Kidney epithelial cell (primary cell): ENCODE results near the gene PRLR. TPM values are rescaled to one million over a fixed set of nuclear protein-coding genes. Genes with fewer than 3 reads are reported as not detected.

ENCODE experiments used
- DNase-seq: peaks from one replicate; pipeline ENCODE4 v3.0.0-alpha.2; 2010; ENCODE audit warnings: low read depth
- H3K27me3 ChIP-seq: 2 replicates; pipeline ENCODE4 v1.6.0; 2011; ENCODE audit warnings: low read length; ENCODE audit not compliant: control insufficient read depth, insufficient read depth
- H3K36me3 ChIP-seq: 2 replicates; pipeline ENCODE4 v1.5.1; 2011; ENCODE audit warnings: low read length; ENCODE audit not compliant: control insufficient read depth, insufficient read depth
- H3K4me3 ChIP-seq: 2 replicates; pipeline ENCODE4 v1.5.1; 2011; ENCODE audit warnings: low read depth, mild to moderate bottlenecking, control low read depth, low read length
- CTCF ChIP-seq: IDR thresholded peaks from 2 replicates; pipeline ENCODE4 v1.5.1; 2011; ENCODE audit warnings: mild to moderate bottlenecking, moderate library complexity, low read length, control low read depth, inconsistent platforms; ENCODE audit not compliant: insufficient read depth, poor library complexity, severe bottlenecking
- total RNA-seq: library from RNA; depleted of rRNA; stranded (reverse); fragments of >200 nt; gene quantifications from 2 replicates; pipeline ENCODE4 v1.2.3, GENCODE V29; 2015

Gene PRLR
- total RNA-seq, 1 donor from 2014 or later: 3.8 TPM

DNA sequence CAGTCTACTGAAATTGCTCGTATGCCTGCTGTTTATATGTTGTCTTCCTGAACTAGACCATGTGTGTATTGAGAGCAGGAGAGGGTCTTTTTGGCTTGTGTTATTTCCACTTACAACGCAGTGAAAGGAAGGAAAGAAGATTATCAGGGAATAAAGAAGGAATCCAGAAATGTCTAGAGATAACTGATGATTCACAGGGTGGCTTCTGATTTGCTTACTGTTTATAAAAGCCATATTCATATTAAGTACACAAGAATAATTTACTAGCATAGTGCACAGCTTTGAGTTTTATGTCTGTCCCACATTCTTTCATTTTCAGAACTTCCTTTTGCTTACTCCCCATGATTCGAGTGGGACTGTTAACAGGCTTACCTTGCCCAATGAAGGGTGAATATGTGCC, 72.1 kb downstream of the PRLR start:
- no peaks in the 10 kb centered on the region for H3K36me3 ChIP-seq
- no peak for DNase-seq
- no peak for TF ChIP-seq CTCF
- no peak overlapping the region for H3K4me3 ChIP-seq
- H3K27me3 ChIP-seq: no peaks in the 10 kb centered on the region

DNA sequence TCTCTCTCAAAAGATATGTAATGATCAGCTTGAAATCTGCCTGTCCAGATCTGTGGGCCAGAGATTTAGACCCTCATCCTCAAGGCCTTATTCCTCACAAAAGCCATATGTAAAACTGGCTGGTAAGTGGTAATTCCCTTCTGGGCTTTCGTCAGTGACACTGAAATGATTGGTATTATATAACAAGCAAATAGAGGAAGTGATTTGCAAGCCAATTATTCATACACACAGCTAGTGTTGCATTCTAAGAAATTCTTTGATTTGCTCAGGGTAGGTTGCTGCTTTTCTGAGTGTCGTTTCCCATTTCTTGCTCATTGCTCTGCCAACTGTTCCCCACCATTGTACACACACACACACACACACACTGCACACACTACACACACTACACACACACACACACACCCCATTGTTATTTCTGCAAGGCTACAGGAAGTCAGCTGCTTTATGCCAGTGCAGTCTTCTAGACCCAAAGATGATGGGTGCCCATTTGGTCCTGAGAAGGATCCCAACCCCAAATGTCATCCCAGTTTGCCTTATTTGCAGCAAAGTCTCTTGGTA, 76.8 kb downstream of the PRLR start:
- DNase-seq: no peak
- no peak for TF ChIP-seq CTCF

DNA sequence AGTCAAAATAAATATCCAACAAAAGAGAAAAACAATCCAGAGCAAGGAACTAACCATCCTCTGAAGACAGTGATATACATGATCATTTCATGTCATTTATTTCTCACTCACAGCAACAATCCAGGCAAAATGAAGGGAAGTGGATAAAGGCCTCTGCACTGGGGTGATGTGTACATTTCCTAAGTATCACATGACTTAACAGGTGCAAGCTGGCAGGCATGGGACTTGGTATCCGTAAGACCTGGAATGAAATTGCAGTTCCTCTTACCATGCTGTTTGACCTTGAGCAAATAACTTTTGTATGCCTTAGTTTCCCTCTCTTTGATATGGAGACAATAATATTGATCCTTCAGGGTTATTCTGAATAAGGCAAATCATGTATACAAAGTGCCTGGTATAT, 77.6 kb downstream of the PRLR start:
- H3K27me3 ChIP-seq: no peaks in the 10 kb centered on the region
- TF ChIP-seq CTCF: no peak
- no peak for DNase-seq
- no peaks in the 10 kb centered on the region for H3K36me3 ChIP-seq
- H3K4me3 ChIP-seq: no peak overlapping the region

More for the DNA sequence above, 76.8 kb downstream of the PRLR start:
- H3K27me3 ChIP-seq: no peaks in the 10 kb centered on the region
- H3K36me3 ChIP-seq: no peaks in the 10 kb centered on the region
- H3K4me3 ChIP-seq: no peak overlapping the region

DNA sequence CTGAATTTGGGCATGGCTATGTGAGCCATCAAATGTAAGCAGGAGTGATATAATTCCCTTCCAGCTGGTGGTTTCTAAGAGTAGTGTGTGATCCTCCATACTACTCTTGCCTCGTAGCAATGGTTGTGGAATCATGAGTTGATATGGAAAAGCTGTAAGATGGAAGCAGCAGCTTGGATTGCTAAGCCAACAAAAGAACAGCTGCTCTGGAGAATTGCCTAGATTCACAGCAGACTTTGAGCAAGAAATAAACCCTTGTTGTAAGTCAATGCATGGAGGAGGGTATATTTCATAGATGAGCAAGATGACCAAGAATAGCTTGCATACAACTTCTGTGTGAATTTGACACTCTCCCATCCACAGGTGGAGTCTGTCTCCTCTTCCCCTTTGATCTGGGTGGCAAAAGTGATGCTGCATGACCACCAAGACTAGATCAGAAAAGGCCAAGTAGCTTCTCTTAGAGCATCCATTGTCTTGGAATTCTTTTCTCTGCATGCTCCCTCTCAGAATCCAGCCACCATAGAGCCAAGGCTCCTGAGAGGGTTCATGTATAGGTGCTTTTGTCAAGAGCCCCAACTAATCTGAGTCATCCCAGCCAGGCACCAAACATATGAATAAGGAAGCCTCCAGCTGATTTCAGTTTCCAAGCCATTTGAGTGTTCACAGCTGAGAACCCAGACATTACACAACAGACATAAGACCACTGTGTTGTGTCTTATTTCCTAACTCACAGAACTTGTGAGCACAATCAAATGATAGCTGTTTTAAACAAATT, 79.0 kb downstream of the PRLR start:
- no peak overlapping the region for H3K4me3 ChIP-seq
- no peak for DNase-seq
- H3K27me3 ChIP-seq: no peaks in the 10 kb centered on the region
- no peaks in the 10 kb centered on the region for H3K36me3 ChIP-seq
- no peak for TF ChIP-seq CTCF

- no peak for TF ChIP-seq CTCF
- no peak for DNase-seq
- Histone ChIP-seq H3K4me3 (no peak overlapping the region), H3K27me3 (no peaks in the 10 kb centered on the region), H3K36me3 (no peaks in the 10 kb centered on the region)
Measured at GRCh38 chr5:35149041-35149440, 81.2 kb downstream of the PRLR start.
